ENCODE measurements around the gene CDC23. TPM values are rescaled to one million over a fixed set of nuclear protein-coding genes. Genes with fewer than 3 reads are reported as not detected.

CDC23 gene
- total and polyA plus RNA-seq, 2 of the 8 experiments (the other 6 are each of a cell fraction or from before 2014, with no cell fraction given): 32.6 to 45.7 TPM

- TF ChIP-seq SAP30 (IDR thresholded peaks at IDR 0.05; ENCODE audit: insufficient read depth, insufficient replicate concordance, low read length) (no peak), SP1 (IDR thresholded peaks at IDR 0.05; ENCODE audit: low read depth, low read length) (no peak), RXRA (IDR thresholded peaks at IDR 0.05; ENCODE audit: insufficient read depth, low read depth, low read length) (no peak), POLR2AphosphoS5 (IDR thresholded peaks at IDR 0.05; ENCODE audit: low read depth, low read length) (no peak), RAD21 (IDR thresholded peaks at IDR 0.05 in 1 of 2, conservative IDR thresholded peaks at IDR 0.05 in 1 of 2; ENCODE audit: low read depth in 2 of 2, low read length in 2 of 2) (no peak)
- TF ChIP-seq, protein P1, sequence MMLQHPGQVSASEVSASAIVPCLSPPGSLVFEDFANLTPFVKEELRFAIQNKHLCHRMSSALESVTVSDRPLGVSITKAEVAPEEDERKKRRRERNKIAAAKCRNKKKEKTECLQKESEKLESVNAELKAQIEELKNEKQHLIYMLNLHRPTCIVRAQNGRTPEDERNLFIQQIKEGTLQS (IDR thresholded peaks at IDR 0.05; ENCODE audit: insufficient read depth, low read depth, low read length): no peak
- TF ChIP-seq, protein P2, sequence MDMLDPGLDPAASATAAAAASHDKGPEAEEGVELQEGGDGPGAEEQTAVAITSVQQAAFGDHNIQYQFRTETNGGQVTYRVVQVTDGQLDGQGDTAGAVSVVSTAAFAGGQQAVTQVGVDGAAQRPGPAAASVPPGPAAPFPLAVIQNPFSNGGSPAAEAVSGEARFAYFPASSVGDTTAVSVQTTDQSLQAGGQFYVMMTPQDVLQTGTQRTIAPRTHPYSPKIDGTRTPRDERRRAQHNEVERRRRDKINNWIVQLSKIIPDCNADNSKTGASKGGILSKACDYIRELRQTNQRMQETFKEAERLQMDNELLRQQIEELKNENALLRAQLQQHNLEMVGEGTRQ (IDR thresholded peaks at IDR 0.05; ENCODE audit: low read length): no peak
These were observed 30.3 kb downstream of the CDC23 start (continued) for GRCh38 chr5:138182808-138183207.
